ENCODE data around the gene FIGNL1. TPM values are rescaled to one million over a fixed set of nuclear protein-coding genes. Genes with fewer than 3 reads are reported as not detected.
"Not testable (repeated sequence)": the region's sequence is repeated elsewhere in the genome, so short reads cannot be mapped to it uniquely, and the experiment has no call there.

Gene FIGNL1
- total RNA-seq, 4 donors from 2014 or later: 6.6 to 22.8 (median 22.1) TPM

- peak overlapping the region in 1 of 4 donors; percentile 50 for H3K4me3 ChIP-seq
- H3K9me3 ChIP-seq: no peaks in the 10 kb centered on the region
- peaks cover 0 to 8% (median 0%) of the 10 kb centered on the region in 3 donors for H3K4me1 ChIP-seq
- H3K27ac ChIP-seq: no peak overlapping the region
- intact Hi-C loops (cut with DNase I): loop anchor here (5.0 kb wide), 1 partner anchor 209 kb away; no protein-coding TSS in a partner anchor
- H3K27me3 ChIP-seq: no peaks in the 10 kb centered on the region
- peak; percentile 25 for DNase-seq
- no peak for TF ChIP-seq POLR2A (IDR thresholded peaks at IDR 0.05)
- TF ChIP-seq, protein P1, sequence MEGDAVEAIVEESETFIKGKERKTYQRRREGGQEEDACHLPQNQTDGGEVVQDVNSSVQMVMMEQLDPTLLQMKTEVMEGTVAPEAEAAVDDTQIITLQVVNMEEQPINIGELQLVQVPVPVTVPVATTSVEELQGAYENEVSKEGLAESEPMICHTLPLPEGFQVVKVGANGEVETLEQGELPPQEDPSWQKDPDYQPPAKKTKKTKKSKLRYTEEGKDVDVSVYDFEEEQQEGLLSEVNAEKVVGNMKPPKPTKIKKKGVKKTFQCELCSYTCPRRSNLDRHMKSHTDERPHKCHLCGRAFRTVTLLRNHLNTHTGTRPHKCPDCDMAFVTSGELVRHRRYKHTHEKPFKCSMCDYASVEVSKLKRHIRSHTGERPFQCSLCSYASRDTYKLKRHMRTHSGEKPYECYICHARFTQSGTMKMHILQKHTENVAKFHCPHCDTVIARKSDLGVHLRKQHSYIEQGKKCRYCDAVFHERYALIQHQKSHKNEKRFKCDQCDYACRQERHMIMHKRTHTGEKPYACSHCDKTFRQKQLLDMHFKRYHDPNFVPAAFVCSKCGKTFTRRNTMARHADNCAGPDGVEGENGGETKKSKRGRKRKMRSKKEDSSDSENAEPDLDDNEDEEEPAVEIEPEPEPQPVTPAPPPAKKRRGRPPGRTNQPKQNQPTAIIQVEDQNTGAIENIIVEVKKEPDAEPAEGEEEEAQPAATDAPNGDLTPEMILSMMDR (IDR thresholded peaks at IDR 0.05): peak; percentile 79 to 93 (median 88)
- 9 to 32% methylated on average over 10 to 18 of the region's 30 CpGs for WGBS, 2 donors
- no peaks in the 10 kb centered on the region for H3K36me3 ChIP-seq
These were observed 17.9 kb upstream of the FIGNL1 start for GRCh38 chr7:50467817-50468610.

DNA sequence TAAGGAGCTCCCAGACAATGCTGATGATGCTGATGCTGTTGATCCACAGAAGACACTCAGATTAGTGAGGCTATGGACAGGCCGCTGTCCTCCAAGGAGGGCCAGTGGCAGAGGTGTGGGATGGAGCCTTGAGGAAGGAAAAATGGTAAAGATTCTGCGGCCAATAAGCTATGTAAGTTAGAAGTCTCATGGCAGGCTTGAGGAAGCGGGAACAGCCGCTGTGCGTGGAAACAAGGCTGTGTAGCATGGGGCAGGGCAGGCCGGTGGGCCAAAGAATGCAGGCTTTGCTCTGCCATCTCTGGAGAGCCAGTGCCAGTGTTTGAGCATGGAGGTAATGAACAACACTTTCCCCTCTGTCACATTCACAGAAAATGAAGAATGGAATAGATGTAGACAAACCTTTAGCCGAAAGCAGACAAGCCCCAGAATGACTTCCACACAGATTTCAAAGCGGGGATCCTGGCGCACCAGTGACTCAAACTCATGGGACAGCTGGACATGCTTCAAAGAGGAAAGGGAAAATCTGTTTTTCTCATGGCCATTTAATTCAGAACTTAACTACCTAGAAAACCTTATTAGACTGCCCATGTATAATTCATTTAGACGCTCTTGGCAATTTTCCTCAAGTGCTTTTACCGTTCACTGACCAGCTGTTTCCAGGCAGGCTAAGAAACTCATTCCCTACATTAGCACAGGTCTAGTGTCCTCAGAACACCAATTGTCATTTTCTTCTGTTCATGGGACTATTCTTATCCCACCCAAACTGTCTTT is 16.9 kb upstream of the FIGNL1 start:
- DNase-seq: no peak
- TF ChIP-seq POLR2A (IDR thresholded peaks at IDR 0.05): no peak
- TF ChIP-seq, protein P1 (IDR thresholded peaks at IDR 0.05): no peak
- Histone ChIP-seq H3K36me3 (no peaks in the 10 kb centered on the region), H3K27ac (no peak overlapping the region), H3K9me3 (no peaks in the 10 kb centered on the region), H3K4me3 (no peak overlapping the region), H3K4me1 (peaks cover 0 to 8% (median 0%) of the 10 kb centered on the region in 3 donors), H3K27me3 (no peaks in the 10 kb centered on the region)
- 97 to 98% methylated on average over 11 of the region's 11 CpGs for WGBS, 2 donors
- intact Hi-C loops (cut with DNase I): loop anchor here (5.0 kb wide), 1 partner anchor 210 kb away; no protein-coding TSS in a partner anchor

GRCh38 chr7:50463035-50463434 is 12.9 kb upstream of the FIGNL1 start:
- Histone ChIP-seq H3K27me3 (no peaks in the 10 kb centered on the region), H3K9me3 (no peaks in the 10 kb centered on the region), H3K36me3 (no peaks in the 10 kb centered on the region), H3K27ac (no peak overlapping the region), H3K4me3 (no peak overlapping the region), H3K4me1 (peaks cover 0 to 5% (median 0%) of the 10 kb centered on the region in 3 donors)
- WGBS, 2 donors: 93 to 94% methylated on average over 4 to 7 of the region's 13 CpGs
- TF ChIP-seq, protein P1 (IDR thresholded peaks at IDR 0.05): no peak
- no peak for TF ChIP-seq POLR2A (IDR thresholded peaks at IDR 0.05)
- intact Hi-C loops (cut with DNase I): no loop called here
- no peak for DNase-seq

DNA sequence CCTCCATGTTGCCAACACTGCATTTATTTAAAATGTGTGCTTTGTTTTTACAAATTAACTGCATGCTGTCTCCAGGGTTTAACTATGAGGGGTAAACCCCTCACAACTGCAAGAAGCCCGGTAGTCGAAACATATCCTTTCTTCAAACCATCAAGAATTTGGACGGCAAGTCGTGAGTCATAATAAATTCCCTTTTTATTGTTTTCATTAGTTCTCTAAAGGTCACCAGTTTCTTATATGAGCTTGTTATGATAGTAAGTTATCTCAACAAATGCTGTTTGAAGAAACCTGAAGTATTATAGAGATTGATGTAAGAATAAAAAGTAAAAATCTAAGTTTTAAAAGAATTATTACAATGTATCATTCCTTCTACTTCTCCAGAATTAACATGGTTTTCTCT is 12.2 kb upstream of the FIGNL1 start:
- H3K27ac ChIP-seq: no peak overlapping the region
- no peaks in the 10 kb centered on the region for H3K27me3 ChIP-seq
- TF ChIP-seq POLR2A (IDR thresholded peaks at IDR 0.05): no peak
- TF ChIP-seq, protein P1 (IDR thresholded peaks at IDR 0.05): no peak
- no peaks in the 10 kb centered on the region for H3K9me3 ChIP-seq
- H3K4me3 ChIP-seq: no peak overlapping the region
- no peaks in the 10 kb centered on the region for H3K36me3 ChIP-seq
- 34 to 59% methylated on average over 4 of the region's 4 CpGs for WGBS, 2 donors
- H3K4me1 ChIP-seq: no peaks in the 10 kb centered on the region
- DNase-seq: no peak
- intact Hi-C loops (cut with DNase I): no loop called here

DNA sequence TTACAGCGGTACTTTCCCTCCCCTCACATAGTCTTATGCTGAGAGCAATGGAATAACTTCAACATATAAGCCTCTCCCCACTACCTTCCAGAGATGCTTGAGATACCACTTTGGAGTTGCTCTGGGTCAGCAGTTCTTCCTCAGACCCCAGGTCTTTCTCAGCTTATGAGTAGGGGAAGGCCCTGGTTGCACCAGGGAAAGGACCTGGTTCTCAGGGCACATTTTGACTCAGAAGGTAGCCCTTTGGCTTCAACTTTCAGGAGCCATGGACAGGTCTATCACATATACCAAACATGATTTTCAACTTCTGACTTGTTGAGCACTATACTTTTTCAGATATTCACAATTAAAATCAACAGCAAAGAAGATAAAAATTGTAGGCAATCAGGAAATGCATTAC is 11.5 kb upstream of the FIGNL1 start:
- DNase-seq: no peak
- H3K27ac ChIP-seq: no peak overlapping the region
- H3K4me1 ChIP-seq: no peaks in the 10 kb centered on the region
- intact Hi-C loops (cut with DNase I): no loop called here
- WGBS, 2 donors: 100% methylated on average over 1 of the region's 1 CpG
- no peaks in the 10 kb centered on the region for H3K36me3 ChIP-seq
- H3K9me3 ChIP-seq: no peaks in the 10 kb centered on the region
- H3K4me3 ChIP-seq: no peak overlapping the region
- H3K27me3 ChIP-seq: no peaks in the 10 kb centered on the region
- no peak for TF ChIP-seq POLR2A (IDR thresholded peaks at IDR 0.05)
- TF ChIP-seq, protein P1 (IDR thresholded peaks at IDR 0.05): no peak

- DNase-seq: not testable (repeated sequence)
These were observed 9.0 kb upstream of the FIGNL1 start for GRCh38 chr7:50459183-50459582.

DNA sequence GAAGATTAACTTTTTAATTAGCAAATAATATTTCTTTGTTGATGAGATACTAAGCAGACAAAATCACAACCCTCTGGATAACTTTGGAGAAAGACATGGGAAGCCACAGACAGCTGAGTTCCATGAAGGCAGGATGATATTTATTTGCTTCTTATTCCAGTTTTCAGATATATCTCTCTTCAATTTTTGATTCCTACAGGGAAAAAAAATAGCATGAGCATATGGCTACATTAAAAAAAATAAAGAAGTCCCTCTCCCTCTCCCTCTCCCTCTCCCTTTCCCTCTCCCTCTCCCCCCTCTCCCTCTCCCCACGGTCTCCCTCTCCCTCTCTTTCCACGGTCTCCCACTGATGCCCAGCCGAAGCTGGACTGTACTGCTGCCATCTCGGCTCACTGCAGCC is 8.5 kb upstream of the FIGNL1 start:
- H3K4me3 ChIP-seq; H3K27ac ChIP-seq; H3K27me3 ChIP-seq; H3K4me1 ChIP-seq; DNase-seq; intact Hi-C loops (cut with DNase I); H3K36me3 ChIP-seq; H3K9me3 ChIP-seq: not testable (repeated sequence)
- 81 to 92% methylated on average over 2 to 4 of the region's 4 CpGs for WGBS, 2 donors

More at GRCh38 chr7:50459183-50459582, 9.0 kb upstream of the FIGNL1 start:
- H3K36me3 ChIP-seq; intact Hi-C loops (cut with DNase I); H3K27me3 ChIP-seq; H3K4me3 ChIP-seq; H3K27ac ChIP-seq; H3K9me3 ChIP-seq; H3K4me1 ChIP-seq: not testable (repeated sequence)
- no CpG with 5 or more reads among the region's 27 CpGs for WGBS, 2 donors
